ENCODE measurements around the gene PPM1E.

- TF ChIP-seq CTCF (IDR thresholded peaks at IDR 0.05; ENCODE audit: low read depth, low read length) (no peak), POLR2A (IDR thresholded peaks at IDR 0.05; ENCODE audit: extremely low read depth, insufficient read length) (no peak)
Observed at GRCh38 chr17:58996968-58997367, 241.3 kb downstream of the PPM1E start.
